HG02588 (cell line): ENCODE results near the gene RIMBP3B.
"Not testable (repeated sequence)": the region's sequence is repeated elsewhere in the genome, so short reads cannot be mapped to it uniquely, and the experiment has no call there.

Source experiments
- ATAC-seq: cut with Tn5 transposase; IDR thresholded peaks from one replicate; pipeline ENCODE4 v1.9.1; 2021; ENCODE audit warnings: mild to moderate bottlenecking, moderate library complexity; ENCODE audit not compliant: unreplicated experiment

Gene RIMBP3B, protein sequence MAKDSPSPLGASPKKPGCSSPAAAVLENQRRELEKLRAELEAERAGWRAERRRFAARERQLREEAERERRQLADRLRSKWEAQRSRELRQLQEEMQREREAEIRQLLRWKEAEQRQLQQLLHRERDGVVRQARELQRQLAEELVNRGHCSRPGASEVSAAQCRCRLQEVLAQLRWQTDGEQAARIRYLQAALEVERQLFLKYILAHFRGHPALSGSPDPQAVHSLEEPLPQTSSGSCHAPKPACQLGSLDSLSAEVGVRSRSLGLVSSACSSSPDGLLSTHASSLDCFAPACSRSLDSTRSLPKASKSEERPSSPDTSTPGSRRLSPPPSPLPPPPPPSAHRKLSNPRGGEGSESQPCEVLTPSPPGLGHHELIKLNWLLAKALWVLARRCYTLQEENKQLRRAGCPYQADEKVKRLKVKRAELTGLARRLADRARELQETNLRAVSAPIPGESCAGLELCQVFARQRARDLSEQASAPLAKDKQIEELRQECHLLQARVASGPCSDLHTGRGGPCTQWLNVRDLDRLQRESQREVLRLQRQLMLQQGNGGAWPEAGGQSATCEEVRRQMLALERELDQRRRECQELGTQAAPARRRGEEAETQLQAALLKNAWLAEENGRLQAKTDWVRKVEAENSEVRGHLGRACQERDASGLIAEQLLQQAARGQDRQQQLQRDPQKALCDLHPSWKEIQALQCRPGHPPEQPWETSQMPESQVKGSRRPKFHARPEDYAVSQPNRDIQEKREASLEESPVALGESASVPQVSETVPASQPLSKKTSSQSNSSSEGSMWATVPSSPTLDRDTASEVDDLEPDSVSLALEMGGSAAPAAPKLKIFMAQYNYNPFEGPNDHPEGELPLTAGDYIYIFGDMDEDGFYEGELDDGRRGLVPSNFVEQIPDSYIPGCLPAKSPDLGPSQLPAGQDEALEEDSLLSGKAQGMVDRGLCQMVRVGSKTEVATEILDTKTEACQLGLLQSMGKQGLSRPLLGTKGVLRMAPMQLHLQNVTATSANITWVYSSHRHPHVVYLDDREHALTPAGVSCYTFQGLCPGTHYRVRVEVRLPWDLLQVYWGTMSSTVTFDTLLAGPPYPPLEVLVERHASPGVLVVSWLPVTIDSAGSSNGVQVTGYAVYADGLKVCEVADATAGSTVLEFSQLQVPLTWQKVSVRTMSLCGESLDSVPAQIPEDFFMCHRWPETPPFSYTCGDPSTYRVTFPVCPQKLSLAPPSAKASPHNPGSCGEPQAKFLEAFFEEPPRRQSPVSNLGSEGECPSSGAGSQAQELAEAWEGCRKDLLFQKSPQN (N-terminal part only)

DNA sequence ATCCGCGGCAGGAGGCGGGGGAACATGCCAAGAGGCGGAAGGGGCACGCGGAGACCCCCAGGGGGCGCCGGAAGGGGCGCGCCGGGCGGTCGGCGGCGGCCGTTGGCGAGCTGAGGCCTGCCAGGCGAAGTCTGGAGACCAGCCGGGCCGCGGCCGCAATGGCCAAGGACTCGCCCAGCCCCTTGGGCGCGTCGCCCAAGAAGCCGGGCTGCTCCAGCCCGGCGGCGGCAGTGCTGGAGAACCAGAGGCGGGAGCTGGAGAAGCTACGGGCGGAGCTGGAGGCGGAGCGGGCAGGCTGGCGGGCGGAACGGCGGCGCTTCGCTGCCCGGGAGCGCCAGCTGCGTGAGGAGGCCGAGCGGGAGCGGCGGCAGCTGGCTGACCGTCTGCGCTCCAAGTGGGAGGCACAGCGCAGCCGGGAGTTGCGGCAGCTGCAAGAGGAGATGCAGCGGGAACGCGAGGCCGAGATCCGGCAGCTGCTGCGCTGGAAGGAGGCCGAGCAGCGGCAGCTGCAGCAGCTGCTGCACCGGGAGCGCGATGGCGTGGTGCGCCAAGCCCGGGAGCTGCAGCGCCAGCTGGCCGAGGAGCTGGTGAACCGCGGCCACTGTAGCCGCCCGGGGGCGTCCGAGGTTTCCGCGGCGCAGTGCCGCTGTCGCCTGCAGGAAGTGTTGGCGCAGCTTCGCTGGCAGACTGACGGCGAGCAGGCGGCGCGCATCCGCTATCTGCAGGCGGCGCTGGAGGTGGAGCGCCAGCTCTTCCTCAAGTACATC lies at the start of gene RIMBP3B:
TSS of gene RIMBP3B (plus strand) at position 51 of the 767 bp plus-strand sequence. CDS start at position 159, 108 bp downstream.
- ATAC-seq: peak; percentile 51

DNA sequence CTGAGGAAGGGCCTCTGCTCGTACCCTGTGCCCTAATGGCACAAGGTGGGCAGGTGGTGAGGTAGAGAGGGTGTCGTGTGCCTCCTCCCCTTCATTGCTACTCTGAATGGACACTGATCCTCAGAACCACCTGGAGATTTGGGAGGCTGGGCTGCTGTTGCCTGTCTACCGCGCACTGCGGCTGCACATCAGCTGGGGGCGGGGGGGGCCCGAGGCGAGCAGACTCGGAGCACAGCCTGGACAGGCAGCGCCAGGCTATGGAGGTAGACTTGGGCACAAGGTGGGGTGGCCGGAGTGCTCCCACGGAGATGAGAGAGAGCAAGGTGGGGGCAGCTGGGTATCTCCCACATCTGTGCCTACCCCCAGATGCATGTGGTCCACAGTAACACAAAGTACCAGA lies 26.0 kb upstream of the RIMBP3B start:
- ATAC-seq: not testable (repeated sequence)

DNA sequence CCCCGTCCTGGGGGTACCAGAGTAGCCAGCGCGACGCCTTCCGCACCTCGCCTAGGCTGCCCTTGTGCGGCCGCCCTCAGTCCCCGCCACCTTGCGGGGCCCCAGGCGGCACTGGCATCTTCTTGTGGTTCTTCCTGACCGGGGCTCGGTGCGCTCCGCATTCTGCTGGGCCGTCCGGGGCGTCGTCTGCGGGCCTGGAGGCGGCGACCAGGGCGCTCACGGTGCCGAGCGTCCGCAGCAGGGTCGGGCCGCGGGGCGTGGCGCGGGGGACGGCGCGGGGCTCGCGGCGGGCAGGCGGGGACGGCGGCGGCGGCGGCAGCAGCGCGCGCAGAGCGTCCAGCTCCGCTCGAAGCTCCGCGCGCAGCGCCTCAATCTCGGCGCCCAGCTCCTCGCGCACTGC lies 23.0 kb upstream of the RIMBP3B start:
- not testable (repeated sequence) for ATAC-seq

DNA sequence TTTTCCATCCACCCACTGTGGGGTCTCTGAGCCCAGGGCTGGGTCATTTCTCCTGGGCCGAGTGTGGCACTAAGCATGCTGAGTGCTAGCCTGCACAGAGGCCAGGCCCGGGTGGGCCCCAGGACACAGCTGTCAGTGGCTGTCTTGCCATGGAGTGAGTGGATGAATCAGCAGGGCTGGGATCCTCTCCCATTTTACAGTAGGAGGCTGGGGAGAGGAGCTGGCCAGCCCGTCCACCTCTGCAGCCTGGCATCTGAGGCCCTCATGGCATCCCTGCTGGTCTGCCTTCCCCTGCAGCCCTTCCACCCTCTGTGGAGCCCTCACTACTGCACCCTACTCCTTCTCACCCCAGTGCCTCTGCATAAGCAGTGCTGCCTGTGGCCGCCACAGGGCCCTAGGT lies 21.1 kb upstream of the RIMBP3B start:
- not testable (repeated sequence) for ATAC-seq

DNA sequence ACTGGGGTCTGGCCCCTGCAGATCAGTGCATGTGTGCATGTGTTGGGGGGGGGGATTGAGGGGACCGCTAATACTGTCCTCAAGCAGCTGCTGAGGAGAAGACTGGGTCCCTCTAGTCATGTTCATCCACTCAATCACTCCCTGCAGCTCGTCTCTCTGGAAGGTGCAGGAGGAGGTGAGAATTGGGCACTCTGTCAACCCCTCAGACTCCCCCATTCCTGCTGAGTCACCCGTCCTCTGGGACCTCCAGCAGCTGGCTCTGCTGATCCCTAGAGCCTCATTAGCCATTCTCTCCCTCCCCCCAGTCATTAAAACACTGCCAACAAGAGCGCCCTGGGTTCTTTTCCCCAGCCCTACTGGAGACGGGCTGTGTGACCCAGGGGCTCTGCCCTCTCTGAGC lies 20.5 kb upstream of the RIMBP3B start:
- ATAC-seq: not testable (repeated sequence)

DNA sequence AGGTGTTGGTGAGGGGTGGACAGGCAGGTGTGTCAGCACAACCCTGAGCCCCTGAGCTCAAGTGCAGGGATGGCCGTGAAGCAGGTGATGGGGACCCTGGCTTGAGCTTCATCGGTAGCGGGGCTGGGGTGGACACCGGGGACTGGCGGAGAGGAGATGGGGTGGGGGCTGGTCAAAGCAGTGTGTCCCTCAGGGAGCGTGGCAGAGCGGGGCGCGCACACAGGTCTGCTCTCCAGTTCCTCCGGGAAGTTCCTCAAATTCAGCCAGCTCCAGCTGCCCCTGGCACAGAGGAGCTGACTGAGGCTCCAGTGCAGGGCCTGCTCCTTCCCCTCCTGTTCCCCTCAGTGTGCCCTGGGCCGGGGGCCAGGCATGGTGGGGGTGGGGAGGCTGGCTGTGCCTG lies 19.7 kb upstream of the RIMBP3B start:
- ATAC-seq: not testable (repeated sequence)

DNA sequence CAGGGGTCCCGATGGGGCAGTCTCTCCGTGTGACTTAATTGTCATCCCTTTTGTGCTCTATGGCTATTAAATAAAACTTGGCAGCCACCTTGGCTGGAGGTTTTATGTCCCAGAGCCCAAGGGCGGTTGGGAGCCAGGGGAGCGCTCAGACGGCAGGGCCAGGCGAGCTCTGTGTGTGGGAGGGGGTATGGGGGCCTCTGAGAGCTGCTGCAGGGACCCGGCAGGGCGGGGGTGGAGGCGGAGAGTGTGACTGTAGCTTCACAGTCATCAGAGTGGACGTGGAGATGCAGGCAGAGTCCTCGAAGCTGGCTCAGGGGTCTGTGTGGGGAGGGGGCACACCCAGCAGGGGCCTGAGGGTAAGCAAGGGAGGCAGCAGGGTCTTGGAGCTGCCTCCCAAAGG lies 19.2 kb upstream of the RIMBP3B start:
- not testable (repeated sequence) for ATAC-seq

DNA sequence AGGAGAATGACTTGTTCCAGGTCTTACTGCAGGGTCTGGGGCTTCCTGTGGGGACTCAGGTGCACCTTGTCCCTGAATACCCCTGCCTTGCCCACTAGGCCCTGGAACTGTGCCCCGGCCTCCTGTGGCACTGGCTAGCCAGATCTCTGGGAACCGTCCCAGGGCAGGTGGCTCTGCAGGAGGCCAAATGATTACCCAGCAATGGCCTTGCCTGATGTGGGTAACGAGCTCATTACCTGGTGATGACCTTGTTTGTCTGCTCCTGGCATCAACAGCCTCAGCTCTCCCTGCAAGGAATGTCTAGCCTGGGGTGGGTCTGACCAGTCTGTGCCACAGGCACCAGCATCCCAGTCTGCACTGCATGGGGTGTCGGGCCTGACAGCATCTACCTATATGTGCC lies 18.2 kb upstream of the RIMBP3B start:
- ATAC-seq: not testable (repeated sequence)

DNA sequence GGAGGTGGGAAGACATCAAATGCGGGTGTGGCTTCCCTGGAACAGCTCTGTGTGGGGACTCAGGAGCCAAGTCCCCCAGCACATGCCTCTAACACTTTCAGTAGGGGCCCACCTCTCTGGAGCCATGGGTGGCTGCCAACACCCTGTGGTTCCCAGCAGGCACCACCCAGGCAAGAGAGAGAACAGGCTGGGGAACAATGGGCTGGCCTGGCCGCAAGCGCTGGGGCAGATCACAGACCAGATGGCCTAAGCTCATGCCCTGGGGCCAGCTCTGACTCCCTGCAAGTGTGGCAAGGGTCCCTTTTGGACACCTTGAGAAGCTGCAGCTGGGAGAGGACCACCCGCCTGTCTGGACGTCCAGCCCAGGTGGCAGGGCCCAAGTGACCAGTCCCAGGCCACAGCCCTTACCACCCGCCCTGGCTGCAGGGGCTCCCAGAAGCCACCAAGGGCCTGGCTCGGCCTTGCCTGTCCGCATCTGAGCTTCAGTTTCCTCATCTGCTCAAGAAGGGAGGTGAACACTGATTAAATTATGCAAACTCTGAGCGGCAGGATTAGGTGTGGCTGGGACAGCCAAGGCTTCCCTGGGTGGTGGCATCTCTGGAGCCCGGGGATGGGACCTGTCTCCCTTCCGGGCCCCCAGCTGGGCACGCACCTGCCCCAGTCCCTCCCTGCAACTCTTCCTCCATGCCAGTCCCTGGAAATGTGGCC lies 14.8 kb upstream of the RIMBP3B start:
- not testable (repeated sequence) for ATAC-seq

DNA sequence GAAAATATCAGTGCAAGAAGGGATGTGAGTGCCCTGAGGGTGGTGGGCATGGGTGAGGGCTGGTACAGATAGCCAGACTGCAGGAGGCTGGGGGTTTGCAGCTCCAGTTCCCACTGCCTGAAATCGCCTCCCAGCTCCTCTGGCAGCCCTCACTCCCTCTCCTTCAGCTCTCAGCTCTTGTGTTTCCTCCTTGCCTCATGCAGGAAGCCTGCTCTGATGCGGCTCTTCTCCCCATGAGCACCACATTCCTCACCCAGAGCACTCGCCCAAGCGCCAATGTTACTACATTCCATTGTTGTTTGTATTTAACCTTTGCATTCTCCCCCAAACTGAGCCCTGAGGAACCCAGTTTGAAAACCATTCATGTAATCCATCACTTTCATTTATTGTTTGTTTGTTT lies 7.7 kb upstream of the RIMBP3B start:
- not testable (repeated sequence) for ATAC-seq

DNA sequence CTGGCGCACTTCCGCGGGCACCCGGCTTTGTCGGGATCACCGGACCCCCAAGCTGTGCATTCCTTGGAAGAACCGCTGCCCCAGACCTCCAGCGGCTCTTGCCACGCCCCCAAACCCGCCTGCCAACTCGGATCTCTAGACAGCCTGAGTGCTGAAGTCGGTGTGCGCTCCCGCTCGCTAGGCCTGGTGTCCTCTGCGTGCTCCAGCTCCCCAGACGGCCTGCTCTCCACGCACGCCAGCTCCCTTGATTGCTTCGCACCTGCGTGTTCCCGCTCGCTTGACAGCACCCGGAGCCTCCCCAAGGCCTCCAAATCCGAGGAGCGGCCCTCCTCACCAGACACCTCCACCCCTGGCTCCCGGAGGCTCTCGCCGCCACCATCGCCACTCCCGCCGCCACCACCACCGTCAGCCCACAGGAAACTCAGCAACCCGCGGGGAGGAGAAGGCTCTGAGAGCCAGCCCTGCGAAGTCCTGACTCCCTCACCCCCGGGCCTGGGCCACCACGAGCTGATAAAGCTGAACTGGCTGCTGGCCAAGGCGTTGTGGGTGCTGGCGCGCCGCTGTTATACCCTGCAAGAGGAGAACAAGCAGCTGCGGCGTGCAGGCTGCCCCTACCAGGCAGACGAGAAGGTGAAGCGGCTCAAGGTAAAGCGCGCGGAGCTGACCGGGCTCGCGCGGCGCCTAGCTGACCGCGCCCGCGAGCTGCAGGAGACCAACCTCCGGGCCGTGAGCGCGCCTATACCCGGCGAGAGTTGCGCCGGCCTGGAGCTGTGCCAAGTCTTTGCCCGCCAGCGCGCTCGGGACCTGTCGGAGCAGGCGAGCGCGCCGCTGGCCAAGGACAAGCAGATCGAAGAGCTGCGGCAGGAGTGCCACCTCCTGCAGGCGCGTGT lies 1.2 kb downstream of the RIMBP3B start:
- peak; percentile 11 for ATAC-seq

DNA sequence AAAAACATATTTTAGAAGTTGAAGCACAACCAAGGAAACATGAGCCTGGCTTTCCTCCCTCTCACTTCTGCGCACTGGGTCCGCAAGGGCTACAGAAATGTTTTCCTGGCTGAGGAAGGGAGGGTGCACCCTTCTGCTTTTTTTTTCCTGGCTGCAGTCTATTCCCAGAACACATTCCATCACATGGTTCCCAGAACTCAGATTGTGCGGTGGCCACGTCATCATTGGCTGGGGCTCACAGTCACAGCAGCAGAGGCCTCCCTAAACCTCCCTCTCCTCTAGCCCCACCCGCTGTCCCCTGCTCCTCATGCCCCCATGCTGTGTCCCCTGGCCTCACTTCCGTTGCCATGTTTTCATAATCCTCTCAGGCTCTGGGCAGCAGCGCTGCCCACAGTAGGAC lies 5.9 kb downstream of the RIMBP3B start:
- ATAC-seq: not testable (repeated sequence)

DNA sequence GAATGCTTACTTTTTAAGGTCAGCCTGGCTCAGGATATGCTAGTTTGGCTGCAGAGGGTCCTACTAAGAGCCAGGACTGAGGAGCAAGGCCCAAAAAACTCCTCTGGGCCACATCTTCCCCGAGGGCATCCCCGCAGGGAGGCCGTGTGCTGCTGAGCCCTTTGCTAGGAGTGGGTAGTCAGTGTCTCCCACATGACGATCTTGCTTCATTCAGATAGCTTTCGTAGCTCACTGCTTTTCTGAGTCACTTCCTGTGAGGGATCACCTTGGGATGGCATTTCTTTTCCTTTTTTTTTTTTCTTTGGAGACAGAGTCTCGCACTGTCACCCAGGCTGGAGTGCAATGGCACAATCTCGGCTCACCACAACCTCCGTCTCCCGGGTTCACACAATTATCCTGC lies 6.5 kb downstream of the RIMBP3B start:
- ATAC-seq: not testable (repeated sequence)

DNA sequence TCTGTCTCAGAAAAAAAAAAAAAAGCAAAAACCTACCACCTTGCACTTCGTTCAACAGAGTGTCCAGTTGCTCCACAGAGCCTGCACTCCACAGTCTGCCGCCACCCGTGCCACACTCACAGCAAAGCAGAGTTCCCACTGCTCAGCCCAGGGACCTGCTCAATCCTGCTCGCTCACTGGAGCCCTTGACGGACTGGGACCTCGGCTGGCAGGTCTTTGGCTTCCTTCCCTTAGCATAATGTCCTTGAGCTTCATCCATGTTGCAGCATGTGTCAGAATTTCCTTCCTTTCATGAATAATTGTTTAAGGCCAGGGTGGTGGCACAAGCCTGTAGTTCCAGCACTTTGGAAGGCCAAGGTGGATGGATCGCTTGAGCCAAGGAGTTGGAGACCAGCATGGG lies 11.1 kb downstream of the RIMBP3B start:
- ATAC-seq: not testable (repeated sequence)

DNA sequence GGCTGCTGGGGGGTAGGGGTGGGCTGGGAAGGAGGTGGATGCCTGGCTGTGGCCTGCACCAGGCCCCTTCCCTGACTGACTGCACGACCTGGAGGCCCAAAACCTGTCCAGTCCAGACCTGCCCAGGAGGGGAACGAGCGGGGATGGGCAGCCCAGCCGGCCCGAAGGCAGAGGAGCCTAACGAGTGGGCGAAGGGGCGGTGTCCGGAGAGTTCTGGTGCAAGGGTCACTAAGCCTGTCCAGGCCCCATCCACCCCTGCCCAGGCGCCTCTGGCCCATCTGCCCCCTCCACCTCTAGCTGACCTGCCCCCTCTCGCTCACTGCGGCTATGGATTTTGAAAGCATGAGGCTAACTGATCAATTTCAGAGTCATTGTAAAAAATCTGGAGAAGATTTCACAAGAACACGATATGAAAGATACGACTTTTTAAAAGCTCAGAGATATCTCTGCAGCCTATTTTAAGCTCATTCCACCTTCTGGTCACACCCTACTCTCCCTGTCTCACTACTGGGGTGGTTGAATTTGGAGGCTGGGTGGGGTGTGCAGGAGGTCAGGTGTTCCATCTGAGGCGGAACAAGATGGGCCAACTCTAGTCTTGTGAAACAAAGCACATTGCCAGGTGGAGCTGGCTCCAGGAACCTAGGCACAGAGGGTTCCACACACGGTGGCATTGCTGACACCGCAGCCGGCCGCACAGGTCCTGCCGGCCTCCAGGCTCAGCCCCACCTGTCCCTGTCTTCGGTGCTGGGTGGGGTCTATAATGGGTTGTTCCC lies 17.8 kb downstream of the RIMBP3B start:
- not testable (repeated sequence) for ATAC-seq

DNA sequence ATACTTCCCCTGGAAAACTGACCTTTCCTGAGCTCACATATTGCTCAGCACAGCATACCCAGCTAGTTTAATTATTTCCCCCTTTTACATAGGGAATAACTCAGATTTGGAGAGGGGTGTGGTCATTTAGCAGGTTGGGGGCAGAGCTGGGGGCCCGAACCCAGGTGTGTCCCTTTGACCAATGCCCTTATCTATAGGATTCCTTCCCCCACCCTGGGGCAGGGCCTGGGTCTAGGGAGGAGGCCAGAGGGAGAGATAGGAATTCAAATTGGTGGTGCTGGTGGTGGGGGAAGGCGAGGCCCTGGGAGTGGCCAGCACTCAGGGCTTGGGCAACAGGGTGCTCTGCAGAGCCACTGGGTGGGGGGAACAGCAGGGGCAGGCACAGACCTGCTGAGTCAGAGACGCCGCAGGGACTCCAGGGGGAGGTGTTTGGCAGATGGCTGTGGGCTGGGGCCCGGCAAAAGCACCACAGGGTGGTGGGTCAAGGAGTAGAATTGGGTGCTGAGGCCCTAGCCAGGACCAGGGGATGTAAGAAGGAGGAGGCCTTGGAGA lies 19.3 kb downstream of the RIMBP3B start:
- ATAC-seq: not testable (repeated sequence)

DNA sequence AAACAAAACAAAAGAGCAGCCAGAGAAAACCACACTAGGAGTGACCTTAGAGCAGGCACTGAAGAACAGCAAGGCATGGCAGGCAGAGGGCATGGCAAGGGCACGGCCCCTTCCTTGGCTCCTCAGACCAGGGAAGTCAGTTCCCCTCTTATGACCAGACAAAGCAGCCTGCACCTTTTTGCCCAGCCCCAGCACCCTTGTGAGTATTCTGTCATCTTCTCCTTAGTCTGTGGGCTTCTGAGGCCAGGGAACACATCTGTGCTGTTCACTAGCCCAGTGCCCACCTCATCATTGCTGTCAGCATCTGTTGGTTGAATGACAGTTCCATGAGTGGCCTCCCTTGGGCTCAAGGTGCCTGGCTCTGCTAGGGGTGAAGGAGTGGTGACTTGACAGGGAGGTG lies 23.6 kb downstream of the RIMBP3B start:
- not testable (repeated sequence) for ATAC-seq
